NT2/D1 (cell line): ENCODE measurements around the gene PCARE.

Experiments
- SUZ12 ChIP-seq: IDR thresholded peaks from 2 replicates; pipeline ENCODE4 v1.6.1; 2011; ENCODE audit not compliant: insufficient read length, insufficient read depth; ENCODE audit errors: extremely low read depth
- YY1 ChIP-seq: IDR thresholded peaks from 2 replicates; pipeline ENCODE4 v1.6.1; 2011; ENCODE audit not compliant: insufficient read length, insufficient read depth
- ZNF274 ChIP-seq: IDR thresholded peaks from 2 replicates; pipeline ENCODE4 v1.6.1; 2011; ENCODE audit warnings: mild to moderate bottlenecking, low read depth, low read length

GRCh38 chr2:29070526-29070925, 3.8 kb downstream of the PCARE start:
- TF ChIP-seq YY1 (no peak), ZNF274 (no peak), SUZ12 (no peak)
